Measurements from ENCODE around the gene ME3. TPM values are rescaled to one million over a fixed set of nuclear protein-coding genes. Genes with fewer than 3 reads are reported as not detected.

Gene ME3
- total RNA-seq, 1 experiment from 2014 or later: 0.30 TPM

- H3K4me3 ChIP-seq (replicated peaks in 1 of 2; ENCODE audit: low read depth in 1 of 2, low read length in 2 of 2): no peak overlapping the region
- no peaks in the 10 kb centered on the region for H3K27me3 ChIP-seq (ENCODE audit: insufficient read depth, low read length)
- no peaks in the 10 kb centered on the region for H3K9me2 ChIP-seq (ENCODE audit: insufficient read depth)
- no peaks in the 10 kb centered on the region; a peak in 1 of 4 replicates for H3K9me3 ChIP-seq (ENCODE audit: control insufficient read depth in 1 of 2, insufficient read depth in 1 of 2, low read depth in 1 of 2, low read length in 2 of 2)
- RAD21 ChIA-PET (ENCODE audit: low non-redundant PET in 1 of 2, low total read pairs in 2 of 2, uncharacterized antibody in 2 of 2, unreplicated experiment in 2 of 2): no interaction called here
- no TSS peak for BruUV-seq (replicated peaks)
- no peak overlapping the region for H3K27ac ChIP-seq (ENCODE audit: low read depth, low read length)
- intact Hi-C loops (cut with micrococcal nuclease): no loop called here
- DNase-seq (ENCODE audit: low read depth, low spot score) (no peak), ATAC-seq (no peak)
- peaks cover 12 to 25% of the 10 kb centered on the region in 2 experiments for H3K4me1 ChIP-seq (ENCODE audit: control insufficient read depth in 1 of 2, insufficient read depth in 2 of 2, low read length in 2 of 2)
- CTCF ChIA-PET: no interaction called here
- H3K36me3 ChIP-seq (ENCODE audit: control insufficient read depth in 1 of 2, insufficient read depth in 2 of 2, low read length in 2 of 2): no peaks in the 10 kb centered on the region
- POLR2A ChIA-PET: no interaction called here
- H3K9ac ChIP-seq (ENCODE audit: low read length): no peak overlapping the region
- no peaks in the 10 kb centered on the region for H4K20me1 ChIP-seq (ENCODE audit: insufficient read depth)
- no peaks in the 10 kb centered on the region for H3K79me2 ChIP-seq (ENCODE audit: insufficient read depth, low read length)
- H3K4me2 ChIP-seq (ENCODE audit: low read length): no peak overlapping the region
- H2AFZ ChIP-seq (ENCODE audit: low read depth, low read length, poor library complexity, severe bottlenecking): no peak overlapping the region
- TF ChIP-seq ATF3 (IDR thresholded peaks at IDR 0.05): no peak
- TF ChIP-seq CBX3 (IDR thresholded peaks at IDR 0.05; ENCODE audit: low read depth): no peak
- no peak for TF ChIP-seq FOSL1 (IDR thresholded peaks at IDR 0.05; ENCODE audit: low read depth)
- TF ChIP-seq RAD21 (IDR thresholded peaks at IDR 0.05; ENCODE audit: low read depth): no peak
- no peak for TF ChIP-seq ZNF274 (IDR thresholded peaks at IDR 0.05; ENCODE audit: low read depth, low read length)
- no peak for TF ChIP-seq YY1 (IDR thresholded peaks at IDR 0.05; ENCODE audit: extremely low read depth, insufficient replicate concordance, low read depth, low read length)
- no peak for TF ChIP-seq CTCF (IDR thresholded peaks at IDR 0.05 in 2 of 3, conservative IDR thresholded peaks at IDR 0.05 in 1 of 3; ENCODE audit: borderline replicate concordance in 1 of 3, insufficient read depth in 1 of 3, low read depth in 2 of 3, low read length in 2 of 3)
- no peak for TF ChIP-seq POLR2AphosphoS5 (IDR thresholded peaks at IDR 0.05; ENCODE audit: low read depth, low read length)
- TF ChIP-seq EGR1 (IDR thresholded peaks at IDR 0.05; ENCODE audit: low read depth): no peak
- no peak for TF ChIP-seq ZBTB33 (IDR thresholded peaks at IDR 0.05; ENCODE audit: extremely low read depth, insufficient replicate concordance, low read length)
- TF ChIP-seq POLR2A (IDR thresholded peaks at IDR 0.05; ENCODE audit: borderline replicate concordance, extremely low read depth, insufficient read depth, insufficient read length): no peak
- no peak for TF ChIP-seq SIN3A (IDR thresholded peaks at IDR 0.05; ENCODE audit: low read depth)
- no peak for TF ChIP-seq EZH2 (IDR thresholded peaks at IDR 0.05)
- TF ChIP-seq SP1 (IDR thresholded peaks at IDR 0.05; ENCODE audit: low read depth): no peak
- no peak for TF ChIP-seq REST (IDR thresholded peaks at IDR 0.05; ENCODE audit: low read depth)
- TF ChIP-seq ELF1 (IDR thresholded peaks at IDR 0.05; ENCODE audit: borderline replicate concordance, low read depth): no peak
- TF ChIP-seq TCF7L2 (IDR thresholded peaks at IDR 0.05; ENCODE audit: borderline replicate concordance, extremely low read depth, insufficient read depth, insufficient read length): no peak
- TF ChIP-seq SRF (IDR thresholded peaks at IDR 0.05; ENCODE audit: low read depth): no peak
- no peak for TF ChIP-seq CEBPB (IDR thresholded peaks at IDR 0.05; ENCODE audit: low read depth)
Observed at GRCh38 chr11:86513746-86514373, 158.6 kb downstream of the ME3 start.

Measured in HCT116 (cell line).